ENCODE data around the gene KCNH8.

DNA sequence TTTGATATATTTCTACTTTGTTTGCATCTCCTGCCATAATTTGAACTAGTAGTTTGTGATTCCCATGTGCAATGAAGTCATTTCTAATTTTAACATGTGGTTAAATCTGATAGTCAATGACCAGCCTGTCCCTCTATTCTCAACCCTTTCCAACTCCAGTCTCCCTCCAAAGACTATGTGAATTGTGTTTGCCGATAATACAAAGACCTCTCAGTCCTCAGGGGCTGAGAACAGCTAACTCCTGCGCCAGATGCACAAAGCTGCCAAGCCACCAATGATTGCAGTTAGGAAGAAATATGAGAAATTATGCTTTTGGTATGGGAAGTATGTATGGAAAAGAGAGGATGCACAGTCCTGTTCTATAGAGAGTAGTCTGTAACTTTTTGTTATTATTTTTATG, 54.0 kb downstream of the KCNH8 start:
- TF ChIP-seq, protein P1, sequence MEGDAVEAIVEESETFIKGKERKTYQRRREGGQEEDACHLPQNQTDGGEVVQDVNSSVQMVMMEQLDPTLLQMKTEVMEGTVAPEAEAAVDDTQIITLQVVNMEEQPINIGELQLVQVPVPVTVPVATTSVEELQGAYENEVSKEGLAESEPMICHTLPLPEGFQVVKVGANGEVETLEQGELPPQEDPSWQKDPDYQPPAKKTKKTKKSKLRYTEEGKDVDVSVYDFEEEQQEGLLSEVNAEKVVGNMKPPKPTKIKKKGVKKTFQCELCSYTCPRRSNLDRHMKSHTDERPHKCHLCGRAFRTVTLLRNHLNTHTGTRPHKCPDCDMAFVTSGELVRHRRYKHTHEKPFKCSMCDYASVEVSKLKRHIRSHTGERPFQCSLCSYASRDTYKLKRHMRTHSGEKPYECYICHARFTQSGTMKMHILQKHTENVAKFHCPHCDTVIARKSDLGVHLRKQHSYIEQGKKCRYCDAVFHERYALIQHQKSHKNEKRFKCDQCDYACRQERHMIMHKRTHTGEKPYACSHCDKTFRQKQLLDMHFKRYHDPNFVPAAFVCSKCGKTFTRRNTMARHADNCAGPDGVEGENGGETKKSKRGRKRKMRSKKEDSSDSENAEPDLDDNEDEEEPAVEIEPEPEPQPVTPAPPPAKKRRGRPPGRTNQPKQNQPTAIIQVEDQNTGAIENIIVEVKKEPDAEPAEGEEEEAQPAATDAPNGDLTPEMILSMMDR (conservative IDR thresholded peaks at IDR 0.05; ENCODE audit: low read depth, low read length), result no peak
- TF ChIP-seq POLR2A (IDR thresholded peaks at IDR 0.05; ENCODE audit: low read depth, low read length), result no peak
- no peak for TF ChIP-seq CEBPB (IDR thresholded peaks at IDR 0.05; ENCODE audit: low read depth, low read length)
- TF ChIP-seq MXI1 (IDR thresholded peaks at IDR 0.05; ENCODE audit: borderline replicate concordance, low read depth, low read length), result no peak
- no peak for TF ChIP-seq RFX5 (IDR thresholded peaks at IDR 0.05; ENCODE audit: low read depth, low read length)
- TF ChIP-seq RAD21 (IDR thresholded peaks at IDR 0.05; ENCODE audit: low read length), result no peak
- no peak for TF ChIP-seq SMC3 (IDR thresholded peaks at IDR 0.05; ENCODE audit: low read depth, low read length)
- TF ChIP-seq, protein P2, sequence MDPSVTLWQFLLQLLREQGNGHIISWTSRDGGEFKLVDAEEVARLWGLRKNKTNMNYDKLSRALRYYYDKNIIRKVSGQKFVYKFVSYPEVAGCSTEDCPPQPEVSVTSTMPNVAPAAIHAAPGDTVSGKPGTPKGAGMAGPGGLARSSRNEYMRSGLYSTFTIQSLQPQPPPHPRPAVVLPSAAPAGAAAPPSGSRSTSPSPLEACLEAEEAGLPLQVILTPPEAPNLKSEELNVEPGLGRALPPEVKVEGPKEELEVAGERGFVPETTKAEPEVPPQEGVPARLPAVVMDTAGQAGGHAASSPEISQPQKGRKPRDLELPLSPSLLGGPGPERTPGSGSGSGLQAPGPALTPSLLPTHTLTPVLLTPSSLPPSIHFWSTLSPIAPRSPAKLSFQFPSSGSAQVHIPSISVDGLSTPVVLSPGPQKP (IDR thresholded peaks at IDR 0.05; ENCODE audit: borderline replicate concordance, low read depth, low read length), result no peak
- TF ChIP-seq FOS (IDR thresholded peaks at IDR 0.05; ENCODE audit: low read depth, low read length), result no peak
- TF ChIP-seq CHD1 (IDR thresholded peaks at IDR 0.05; ENCODE audit: low read depth, low read length), result no peak
- no peak for TF ChIP-seq MAZ (IDR thresholded peaks at IDR 0.05; ENCODE audit: borderline replicate concordance, low read depth, low read length)
- no peak for TF ChIP-seq RCOR1 (IDR thresholded peaks at IDR 0.05; ENCODE audit: insufficient replicate concordance, low read length)
- TF ChIP-seq MAFK (IDR thresholded peaks at IDR 0.05; ENCODE audit: low read depth, low read length), result no peak
- no peak for TF ChIP-seq NFE2L2 (IDR thresholded peaks at IDR 0.05; ENCODE audit: low read depth, low read length)
